Suprapubic skin (tissue), 4 donors: Measurements from ENCODE around the gene ZNF18. TPM values are rescaled to one million over a fixed set of nuclear protein-coding genes. Genes with fewer than 3 reads are reported as not detected.
"Not testable (repeated sequence)": the region's sequence is repeated elsewhere in the genome, so short reads cannot be mapped to it uniquely, and the experiment has no call there.

ENCODE experiments used
- DNase-seq, 2 donors: peaks; one replicate each; pipeline ENCODE4 v3.0.0-alpha.2; 2019; ENCODE audit warnings: low spot score in 2 of 2
- H3K27ac ChIP-seq: fragments of 200-600 bp; sonication (generic); one replicate; pipeline ENCODE4 v1.5.1; 2019
- H3K27me3 ChIP-seq: fragments of 200-600 bp; sonication (generic); one replicate; pipeline ENCODE4 v1.5.1; 2019
- H3K36me3 ChIP-seq: fragments of 200-600 bp; sonication (generic); one replicate; pipeline ENCODE4 v1.5.1; 2019
- H3K4me1 ChIP-seq: fragments of 200-600 bp; sonication (generic); one replicate; pipeline ENCODE4 v1.5.1; 2019
- H3K4me3 ChIP-seq: fragments of 200-600 bp; sonication (generic); one replicate; pipeline ENCODE4 v1.5.1; 2019; ENCODE audit warnings: mild to moderate bottlenecking
- H3K9me3 ChIP-seq: fragments of 200-600 bp; sonication (generic); one replicate; pipeline ENCODE4 v1.5.1; 2019
- CTCF ChIP-seq, 2 donors: fragments of 200-600 bp in 1 of 2; fragments of 450-650 bp in 1 of 2; sonication (generic) in 1 of 2; IDR thresholded peaks; one replicate each; pipeline ENCODE4 v1.5.1; 2016 to 2019; ENCODE audit warnings: antibody characterized with exemption in 2 of 2, mild to moderate bottlenecking in 1 of 2, moderate library complexity in 1 of 2
- EP300 ChIP-seq: sonication (generic); formaldehyde crosslinking; IDR thresholded peaks from one replicate; pipeline ENCODE4 v1.6.1; 2017; ENCODE audit warnings: antibody characterized with exemption
- POLR2A ChIP-seq, 2 donors: fragments of 450-650 bp; IDR thresholded peaks; one replicate each; pipeline ENCODE4 v1.6.1; 2017; ENCODE audit warnings: antibody characterized with exemption in 2 of 2, mild to moderate bottlenecking in 2 of 2, moderate library complexity in 2 of 2
- POLR2AphosphoS5 ChIP-seq, 3 donors: sonication (generic); formaldehyde crosslinking; IDR thresholded peaks; one replicate each; pipeline ENCODE4 v1.6.1; 2017; ENCODE audit warnings: antibody characterized with exemption in 3 of 3
- WGBS: methylation state at CpG from one replicate; pipeline ENCODE4 v1.1.5; 2018; 5-methylcytosine and 5-hydroxymethylcytosine counted together
- total RNA-seq, 4 donors: library from RNA; depleted of rRNA; stranded (reverse); fragments of >200 nt; gene quantifications; one replicate each; pipeline ENCODE4 v1.1.0, GENCODE V29; 2016

ZNF18 gene
- total RNA-seq, 4 donors from 2014 or later = 8.3 to 16.6 (median 11.4) TPM

- Histone ChIP-seq H3K4me3 (no peak overlapping the region), H3K9me3 (peaks cover 13% of the 10 kb centered on the region), H3K27ac (no peak overlapping the region), H3K27me3 (no peaks in the 10 kb centered on the region), H3K4me1 (peaks cover 4% of the 10 kb centered on the region), H3K36me3 (peaks cover 5% of the 10 kb centered on the region)
- DNase-seq = no peak
- TF ChIP-seq POLR2A (IDR thresholded peaks at IDR 0.05) (no peak), EP300 (no peak), CTCF (IDR thresholded peaks at IDR 0.05) (no peak), POLR2AphosphoS5 (IDR thresholded peaks at IDR 0.05) (no peak)
These were observed 42.3 kb downstream of the ZNF18 start for GRCh38 chr17:11954936-11955335.

- Histone ChIP-seq H3K4me3 (no peak overlapping the region), H3K9me3 (peaks cover 13% of the 10 kb centered on the region), H3K27ac (no peak overlapping the region), H3K36me3 (peaks cover 5% of the 10 kb centered on the region), H3K4me1 (peaks cover 14% of the 10 kb centered on the region), H3K27me3 (no peaks in the 10 kb centered on the region)
- DNase-seq = no peak
- 95% methylated on average over 1 of the region's 1 CpG for WGBS
- TF ChIP-seq POLR2AphosphoS5 (IDR thresholded peaks at IDR 0.05) (no peak), EP300 (no peak), POLR2A (IDR thresholded peaks at IDR 0.05) (no peak), CTCF (IDR thresholded peaks at IDR 0.05) (no peak)
These were observed 43.4 kb downstream of the ZNF18 start for GRCh38 chr17:11953924-11954323.

GRCh38 chr17:11952610-11953009 lies 44.7 kb downstream of the ZNF18 start:
- no peak for DNase-seq
- H3K36me3 ChIP-seq = no peaks in the 10 kb centered on the region
- no peaks in the 10 kb centered on the region for H3K27me3 ChIP-seq
- WGBS = 99% methylated on average over 3 of the region's 3 CpGs
- H3K4me3 ChIP-seq = no peak overlapping the region
- peaks cover 13% of the 10 kb centered on the region for H3K9me3 ChIP-seq
- H3K27ac ChIP-seq = no peak overlapping the region
- peaks cover 21% of the 10 kb centered on the region for H3K4me1 ChIP-seq
- TF ChIP-seq POLR2AphosphoS5 (IDR thresholded peaks at IDR 0.05) (no peak), EP300 (no peak), CTCF (IDR thresholded peaks at IDR 0.05) (no peak), POLR2A (IDR thresholded peaks at IDR 0.05) (no peak)

- no peaks in the 10 kb centered on the region for H3K36me3 ChIP-seq
- TF ChIP-seq POLR2A (IDR thresholded peaks at IDR 0.05) (no peak), CTCF (IDR thresholded peaks at IDR 0.05) (no peak), EP300 (no peak), POLR2AphosphoS5 (IDR thresholded peaks at IDR 0.05) (no peak)
- peaks cover 13% of the 10 kb centered on the region for H3K9me3 ChIP-seq
- H3K4me3 ChIP-seq = no peak overlapping the region
- H3K4me1 ChIP-seq = peaks cover 21% of the 10 kb centered on the region
- no peak for DNase-seq
- no peaks in the 10 kb centered on the region for H3K27me3 ChIP-seq
- WGBS = 71% methylated on average over 7 of the region's 7 CpGs
- no peak overlapping the region for H3K27ac ChIP-seq
These were observed 46.3 kb downstream of the ZNF18 start for GRCh38 chr17:11950771-11951519.

- not testable (repeated sequence) for H3K27me3 ChIP-seq, H3K4me3 ChIP-seq, DNase-seq, H3K36me3 ChIP-seq
- Histone ChIP-seq H3K27ac (peak overlapping the region; percentile 60), H3K9me3 (peaks cover 13% of the 10 kb centered on the region), H3K4me1 (peaks cover 21% of the 10 kb centered on the region)
- 56% methylated on average over 1 of the region's 1 CpG for WGBS
These were observed 47.7 kb downstream of the ZNF18 start for GRCh38 chr17:11949571-11949970.
